Endothelial cell of umbilical vein (primary cell): ENCODE results near the gene MINPP1. TPM values are rescaled to one million over a fixed set of nuclear protein-coding genes. Genes with fewer than 3 reads are reported as not detected.

Experiments
- BruUV-seq: library from RNA; stranded (reverse); fragments of 400-500 nt; replicated peaks from 2 replicates; lab custom pipeline; 2021; lab: Mats Ljungman, UMichigan
- CTCF ChIA-PET: fragments of 300-600, 350-600 bp; sonication (Branson Sonifier 250); formaldehyde crosslinking; loops from one replicate; lab custom pipeline; 2021; ENCODE audit warnings: antibody characterized with exemption, inconsistent platforms; lab: Charles Lee
- POLR2A ChIA-PET: fragments of 300-600, 350-600 bp; sonication (Branson Sonifier 250); formaldehyde crosslinking; loops from one replicate; lab custom pipeline; 2021; ENCODE audit warnings: antibody characterized with exemption, inconsistent platforms; lab: Charles Lee
- DNase-seq: peaks from one replicate; pipeline ENCODE4 v3.0.0-alpha.2; 2011; ENCODE audit warnings: low read depth, low spot score
- FAIRE-seq: peaks from 2 replicates; lab custom pipeline; 2011; peaks lifted over from hg19 to GRCh38; lab: Jason Lieb, UNC
- H2AFZ ChIP-seq: 2 replicates; pipeline ENCODE4 v1.6.0; 2012; ENCODE audit warnings: low read depth, low read length, control low read depth, inconsistent platforms
- H3K27ac ChIP-seq: 2 replicates; pipeline ENCODE4 v1.5.1; 2011; ENCODE audit warnings: low read depth, mild to moderate bottlenecking, control low read depth, low read length, moderate library complexity; ENCODE audit not compliant: insufficient read depth
- H3K27me3 ChIP-seq, 2 experiments: 2 replicates each; pipeline versions ENCODE4 v1.6.0 to v1.6.1; 2011; ENCODE audit warnings: low read length in 2 of 2, mixed read lengths in 1 of 2; ENCODE audit not compliant: control insufficient read depth in 2 of 2, insufficient read depth in 2 of 2
- H3K36me3 ChIP-seq, 2 experiments: 2 replicates in 1 of 2; 3 replicates in 1 of 2; pipeline ENCODE4 v1.5.1; 2011; ENCODE audit warnings: low read length in 2 of 2, mild to moderate bottlenecking in 1 of 2, moderate library complexity in 1 of 2; ENCODE audit not compliant: control insufficient read depth in 2 of 2, insufficient read depth in 2 of 2; ENCODE audit errors: extremely low read depth in 1 of 2
- H3K4me1 ChIP-seq: 3 replicates; pipeline ENCODE4 v1.5.1; 2011; ENCODE audit warnings: mild to moderate bottlenecking, low read length; ENCODE audit not compliant: control insufficient read depth, insufficient read depth; ENCODE audit errors: extremely low read depth
- H3K4me2 ChIP-seq: 2 replicates; pipeline ENCODE4 v1.6.1; 2011; ENCODE audit warnings: low read length, control low read depth, mixed read lengths; ENCODE audit not compliant: insufficient read depth
- H3K4me3 ChIP-seq, 3 experiments: fragments of 200-600 bp in 1 of 3; sonication (generic), shearing (Covaris generic) in 1 of 3; replicated peaks in 1 of 3; 2 replicates each; pipeline ENCODE4 v1.5.1; 2011 to 2016; ENCODE audit warnings: control low read depth in 3 of 3, low read length in 3 of 3, mild to moderate bottlenecking in 2 of 3, inconsistent platforms in 1 of 3, low read depth in 1 of 3, moderate library complexity in 1 of 3; ENCODE audit not compliant: insufficient read depth in 1 of 3
- H3K79me2 ChIP-seq: 2 replicates; pipeline ENCODE4 v1.6.0; 2012; ENCODE audit warnings: low read length, inconsistent platforms; ENCODE audit not compliant: control insufficient read depth, insufficient read depth
- H3K9ac ChIP-seq: replicated peaks from 2 replicates; pipeline ENCODE3; 2011; ENCODE audit warnings: low read length, control low read depth; ENCODE audit not compliant: insufficient read depth; ENCODE audit errors: extremely low read depth
- H3K9me1 ChIP-seq: replicated peaks from 3 replicates; pipeline ENCODE4 v1.6.0; 2011; ENCODE audit warnings: mild to moderate bottlenecking, low read length; ENCODE audit not compliant: control insufficient read depth, insufficient read depth; ENCODE audit errors: extremely low read depth
- H3K9me3 ChIP-seq: replicated peaks from 2 replicates; pipeline ENCODE4 v1.5.1; 2012; ENCODE audit warnings: low read length, inconsistent platforms; ENCODE audit not compliant: control insufficient read depth, insufficient read depth
- H4K20me1 ChIP-seq: replicated peaks from 2 replicates; pipeline ENCODE3; 2011; ENCODE audit warnings: mild to moderate bottlenecking, low read length; ENCODE audit not compliant: control insufficient read depth, insufficient read depth; ENCODE audit errors: extremely low read depth
- CTCF ChIP-seq, 2 donors: IDR thresholded peaks; 1 replicate in 1 of 2; 2 replicates in 1 of 2; pipeline ENCODE4 v1.5.1; 2011; ENCODE audit warnings: low read length in 2 of 2, mild to moderate bottlenecking in 2 of 2, moderate library complexity in 2 of 2, control low read depth in 1 of 2, inconsistent platforms in 1 of 2, low read depth in 1 of 2; ENCODE audit not compliant: insufficient read depth in 1 of 2; ENCODE audit errors: extremely low read depth in 1 of 2
- EZH2 ChIP-seq: IDR thresholded peaks from 2 replicates; pipeline ENCODE4 v1.6.1; 2012; ENCODE audit warnings: borderline replicate concordance, low read depth, mild to moderate bottlenecking, moderate library complexity, low read length, inconsistent platforms; ENCODE audit not compliant: severe bottlenecking
- FOS ChIP-seq: IDR thresholded peaks from 2 replicates; pipeline ENCODE4 v1.6.1; 2011; ENCODE audit warnings: mild to moderate bottlenecking, low read length, moderate library complexity, borderline replicate concordance; ENCODE audit not compliant: insufficient read depth
- GATA2 ChIP-seq: IDR thresholded peaks from 2 replicates; pipeline ENCODE4 v1.7.0; 2011; ENCODE audit warnings: low read depth, mild to moderate bottlenecking, moderate library complexity, mixed read lengths, low read length; ENCODE audit not compliant: insufficient read length, insufficient read depth
- JUN ChIP-seq: IDR thresholded peaks from 2 replicates; pipeline ENCODE4 v1.6.1; 2011; ENCODE audit warnings: borderline replicate concordance, low read depth; ENCODE audit not compliant: insufficient read length, insufficient read depth
- MYC ChIP-seq: IDR thresholded peaks from one replicate; pipeline ENCODE4 v1.6.1; 2011; ENCODE audit warnings: mild to moderate bottlenecking, low read depth, low read length
- POLR2A ChIP-seq: IDR thresholded peaks from 2 replicates; pipeline ENCODE4 v1.6.1; 2012; ENCODE audit warnings: low read depth, mild to moderate bottlenecking, control low read depth, low read length
- POLR2AphosphoS5 ChIP-seq: IDR thresholded peaks from 2 replicates; pipeline ENCODE4 v1.6.1; 2012; ENCODE audit warnings: low read depth, mild to moderate bottlenecking, control low read depth, low read length, moderate library complexity; ENCODE audit not compliant: insufficient read depth
- dilution Hi-C: fragments of 300-500 bp; cut with MboI; formaldehyde crosslinking; loops from one replicate; pipeline ENCODE4 v1.15.0; 2019; ENCODE audit warnings: low sequenced_read_pairs; ENCODE audit not compliant: extremely low pct_ligation_motif_present
- intact Hi-C: fragments of 100-400 bp; cut with micrococcal nuclease; formaldehyde crosslinking; loops from one replicate; pipeline ENCODE4 v1.10.0; 2022
- polyA plus RNA-seq, 4 experiments: library from polyadenylated mRNA; depleted of rRNA in 3 of 4; stranded (reverse) in 3 of 4; unstranded in 1 of 4; fragments of >200 nt; gene quantifications; 2 replicates each; pipeline versions ENCODE4 v1.2.1 to v1.2.3, GENCODE V29; 2011 to 2012; ENCODE audit warnings: missing spikeins in 1 of 4
- total RNA-seq: library from RNA; stranded (reverse); gene quantifications from 2 replicates; pipeline ENCODE4 v1.2.3, GENCODE V29; 2021
- TF ChIP-seq, protein P1 (sequence below): IDR thresholded peaks from 2 replicates; pipeline ENCODE4 v1.6.1; 2011; ENCODE audit not compliant: insufficient read depth, insufficient read length

Gene MINPP1
- total and polyA plus RNA-seq, 2 donors (not counting 3 experiments of a cell fraction or from before 2014, with no cell fraction given): 11.7 to 23.8 TPM

DNA sequence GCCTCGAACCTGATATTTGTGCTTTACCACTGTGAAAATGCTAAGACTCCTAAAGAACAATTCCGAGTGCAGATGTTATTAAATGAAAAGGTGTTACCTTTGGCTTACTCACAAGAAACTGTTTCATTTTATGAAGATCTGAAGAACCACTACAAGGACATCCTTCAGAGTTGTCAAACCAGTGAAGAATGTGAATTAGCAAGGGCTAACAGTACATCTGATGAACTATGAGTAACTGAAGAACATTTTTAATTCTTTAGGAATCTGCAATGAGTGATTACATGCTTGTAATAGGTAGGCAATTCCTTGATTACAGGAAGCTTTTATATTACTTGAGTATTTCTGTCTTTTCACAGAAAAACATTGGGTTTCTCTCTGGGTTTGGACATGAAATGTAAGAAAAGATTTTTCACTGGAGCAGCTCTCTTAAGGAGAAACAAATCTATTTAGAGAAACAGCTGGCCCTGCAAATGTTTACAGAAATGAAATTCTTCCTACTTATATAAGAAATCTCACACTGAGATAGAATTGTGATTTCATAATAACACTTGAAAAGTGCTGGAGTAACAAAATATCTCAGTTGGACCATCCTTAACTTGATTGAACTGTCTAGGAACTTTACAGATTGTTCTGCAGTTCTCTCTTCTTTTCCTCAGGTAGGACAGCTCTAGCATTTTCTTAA lies 47.7 kb downstream of the MINPP1 start:
- H3K27me3 ChIP-seq: no peaks in the 10 kb centered on the region
- FAIRE-seq: no peak
- BruUV-seq: TSS peak; percentile 30

More for the DNA sequence above, 47.7 kb downstream of the MINPP1 start:
- H3K36me3 ChIP-seq: peaks cover 2 to 4% of the 10 kb centered on the region in 2 experiments
- no peak for TF ChIP-seq POLR2AphosphoS5
- TF ChIP-seq, protein P1, sequence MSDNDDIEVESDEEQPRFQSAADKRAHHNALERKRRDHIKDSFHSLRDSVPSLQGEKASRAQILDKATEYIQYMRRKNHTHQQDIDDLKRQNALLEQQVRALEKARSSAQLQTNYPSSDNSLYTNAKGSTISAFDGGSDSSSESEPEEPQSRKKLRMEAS: no peak
- TF ChIP-seq MYC: no peak
- TF ChIP-seq FOS: no peak
- TF ChIP-seq CTCF (IDR thresholded peaks at IDR 0.05; ENCODE audit: extremely low read depth in 1 of 2, insufficient read depth in 1 of 2, low read depth in 1 of 2, low read length in 2 of 2): no peak
- no peak for TF ChIP-seq GATA2
- no peak for TF ChIP-seq EZH2
- no peak for TF ChIP-seq POLR2A
- TF ChIP-seq JUN: no peak
- H3K79me2 ChIP-seq: no peaks in the 10 kb centered on the region
- dilution Hi-C loops: no loop called here
- no peaks in the 10 kb centered on the region for H4K20me1 ChIP-seq
- no peak for DNase-seq
- no peak overlapping the region for H3K4me2 ChIP-seq
- no peak overlapping the region for H3K4me3 ChIP-seq
- H3K9me1 ChIP-seq: no peaks in the 10 kb centered on the region
- H3K4me1 ChIP-seq: peaks cover 11% of the 10 kb centered on the region
- H3K9ac ChIP-seq: no peak overlapping the region
- H3K27ac ChIP-seq: no peak overlapping the region
- ChIA-PET POLR2A (no interaction called here), CTCF (no interaction called here)
- H2AFZ ChIP-seq: no peak overlapping the region
- intact Hi-C loops: no loop called here
- H3K9me3 ChIP-seq: no peaks in the 10 kb centered on the region
